ENCODE results near the gene NXPH3.
"Not testable (repeated sequence)": the region's sequence is repeated elsewhere in the genome, so short reads cannot be mapped to it uniquely, and the experiment has no call there.

NXPH3 gene

DNA sequence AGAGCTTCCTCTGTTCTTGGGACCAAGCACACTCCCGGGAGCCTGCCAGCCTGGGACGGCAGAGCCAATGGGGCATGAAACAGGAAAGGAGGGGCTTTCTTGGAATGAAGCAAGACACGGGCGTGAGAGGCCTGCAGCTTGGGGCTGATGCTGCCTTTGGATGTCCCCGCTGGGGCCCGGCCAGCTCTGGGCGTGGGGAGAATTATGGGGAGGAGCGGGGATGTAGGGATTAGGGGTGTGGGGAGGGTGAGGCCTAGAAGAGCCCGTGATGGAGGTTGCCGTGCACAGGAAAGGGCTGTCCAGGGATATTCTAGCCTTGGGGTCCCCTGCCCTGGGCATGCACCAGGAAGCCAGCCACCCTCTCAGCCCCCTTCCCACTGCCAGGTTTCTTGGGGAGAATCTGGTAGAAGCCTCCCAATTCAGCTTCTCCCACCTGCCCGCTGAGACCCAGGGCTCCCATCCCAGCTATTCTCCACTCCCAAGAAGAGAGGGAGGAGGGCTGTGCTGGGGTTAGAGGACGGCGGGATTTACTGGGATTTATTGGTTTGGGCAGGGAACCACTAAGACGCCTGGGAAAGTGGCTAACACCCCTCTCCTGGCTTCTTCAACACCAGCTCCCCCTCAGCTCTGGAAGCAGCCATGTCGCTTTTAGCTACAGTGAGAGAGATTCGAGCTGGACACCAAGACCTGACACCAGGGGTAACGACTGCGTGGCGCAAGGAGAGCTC, 20.0 kb upstream of the NXPH3 start:
- DNase-seq = no peak

DNA sequence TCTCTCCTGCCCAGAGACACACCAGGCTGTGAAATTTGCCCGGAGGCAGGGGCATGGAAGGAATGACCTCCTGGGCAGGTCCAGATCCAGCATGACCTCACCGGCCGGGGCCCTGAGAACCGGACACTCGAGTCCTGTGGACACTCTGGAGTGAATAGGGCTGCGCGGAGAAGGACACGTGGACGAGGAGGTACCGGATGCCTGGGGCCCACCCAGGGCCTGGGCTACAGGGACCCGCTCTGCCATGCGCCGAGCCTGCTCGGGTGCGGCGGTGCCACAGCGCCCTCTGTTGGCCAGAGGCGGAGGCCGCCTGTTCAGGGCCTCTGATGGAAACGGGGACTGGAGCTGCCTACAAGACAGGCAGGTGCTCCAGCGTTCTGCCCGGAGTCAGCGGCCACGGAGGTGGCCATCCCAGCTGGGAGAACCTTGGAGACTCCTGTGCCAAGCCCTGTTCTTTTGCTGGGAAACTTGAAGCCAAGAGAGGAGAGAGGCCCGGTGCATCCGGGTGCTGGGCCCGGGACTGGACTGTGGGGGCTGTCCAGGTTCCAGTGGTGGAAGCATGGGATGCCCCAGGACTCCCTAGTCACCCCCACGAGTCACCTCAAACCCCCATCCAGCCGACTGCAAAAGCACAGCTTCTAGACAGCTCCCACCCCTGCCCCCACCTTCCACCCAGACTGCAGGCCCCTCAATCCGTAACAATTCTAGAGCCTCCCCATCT, 19.3 kb upstream of the NXPH3 start:
- DNase-seq = peak; percentile 85

DNA sequence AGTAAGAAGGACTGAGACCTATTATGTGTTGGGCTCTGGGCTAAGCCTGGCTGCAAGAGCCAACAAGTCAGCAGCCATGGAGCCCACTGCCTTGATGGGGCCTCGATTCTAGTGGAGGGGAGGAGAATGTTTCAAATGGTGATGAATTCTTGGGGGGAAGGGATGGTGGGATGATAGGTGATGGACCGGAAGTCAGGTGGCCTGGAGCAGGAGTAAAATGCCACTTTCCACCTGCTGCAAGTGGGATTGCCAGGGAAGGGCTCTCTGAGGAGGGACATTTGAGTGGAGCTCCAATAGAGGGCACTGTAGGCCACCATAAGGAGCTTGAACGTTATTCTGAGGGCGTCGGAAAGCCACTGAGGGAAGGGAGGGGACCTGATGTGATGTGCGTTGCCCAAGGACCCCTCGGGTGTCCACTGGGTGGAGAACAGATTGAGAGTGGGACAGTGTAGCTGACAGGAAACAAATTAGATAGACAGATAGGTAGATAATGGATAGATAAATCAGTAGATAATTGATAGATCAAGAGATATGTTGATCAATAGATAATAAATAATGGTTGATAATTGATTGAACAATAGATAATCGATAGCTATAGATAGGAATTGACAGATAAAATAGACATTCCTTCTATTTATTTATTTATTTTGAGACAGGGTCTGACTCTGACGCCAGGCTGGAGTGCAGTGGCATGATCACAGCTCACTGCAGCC, 18.2 kb upstream of the NXPH3 start:
- DNase-seq = no peak

DNA sequence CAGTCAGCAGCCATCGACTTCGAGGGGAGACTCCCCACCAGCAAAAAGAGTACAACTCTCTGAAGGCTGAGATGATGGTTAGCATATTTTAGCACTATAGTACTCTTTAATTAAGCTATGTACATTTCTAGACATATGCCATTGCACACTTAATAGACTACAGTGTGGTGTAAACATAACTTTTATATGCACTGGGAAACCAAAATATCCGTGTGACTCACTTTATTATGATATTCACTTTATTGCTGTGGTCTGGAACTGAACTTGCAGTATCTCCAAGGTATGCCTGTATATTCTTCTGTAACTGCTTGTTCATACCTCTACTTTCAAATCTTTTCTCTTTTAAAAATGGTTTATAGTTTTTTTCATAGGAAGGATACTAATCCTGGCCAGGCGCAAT, 11.0 kb upstream of the NXPH3 start:
- no peak for DNase-seq

DNA sequence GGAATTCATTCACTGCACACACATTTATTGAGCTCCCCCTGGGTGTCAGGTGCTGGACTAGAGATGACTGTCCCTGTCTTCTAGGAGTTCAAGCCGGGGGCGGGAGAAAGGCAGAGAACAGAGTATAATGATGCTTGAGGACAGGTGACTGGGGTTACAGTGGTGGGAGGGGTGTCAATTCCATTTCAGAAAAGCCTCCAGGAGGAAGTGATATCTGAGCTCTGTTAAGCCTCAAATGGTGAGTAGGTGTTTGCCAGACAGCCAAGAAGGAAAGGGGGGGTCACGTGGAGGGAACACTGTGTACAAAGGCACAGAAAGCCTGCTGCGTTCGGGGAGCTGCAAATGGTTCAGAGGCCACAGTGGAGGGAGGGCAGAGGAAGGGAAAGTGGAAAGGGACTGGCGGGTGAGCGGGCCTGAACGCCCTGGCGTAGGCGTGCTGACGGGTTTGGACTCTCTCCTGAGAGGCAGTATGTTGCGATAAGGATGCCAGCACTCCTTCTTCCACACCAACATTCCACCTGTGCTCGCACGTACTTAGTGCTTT, 9.7 kb upstream of the NXPH3 start:
- DNase-seq = no peak

DNA sequence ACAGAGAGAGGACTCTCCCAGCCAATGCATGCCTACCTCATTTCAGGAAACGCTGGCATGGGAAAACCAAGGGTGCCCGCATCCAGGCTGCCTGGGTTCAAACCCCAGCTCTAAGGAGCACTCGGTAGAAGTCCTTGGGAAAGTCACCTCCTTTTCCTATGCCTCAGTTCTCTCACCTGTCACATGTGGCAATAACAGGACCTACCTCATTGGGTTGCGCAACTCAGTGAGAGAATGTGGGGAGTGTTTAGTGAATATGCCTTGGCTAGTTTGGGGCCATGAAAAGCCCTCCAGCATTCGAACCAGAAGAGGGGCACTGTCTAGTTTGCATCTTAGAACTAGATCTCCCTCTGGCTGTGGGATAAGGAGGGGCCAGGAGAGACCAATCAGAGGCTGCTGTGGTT, 9.0 kb upstream of the NXPH3 start:
- DNase-seq = no peak

DNA sequence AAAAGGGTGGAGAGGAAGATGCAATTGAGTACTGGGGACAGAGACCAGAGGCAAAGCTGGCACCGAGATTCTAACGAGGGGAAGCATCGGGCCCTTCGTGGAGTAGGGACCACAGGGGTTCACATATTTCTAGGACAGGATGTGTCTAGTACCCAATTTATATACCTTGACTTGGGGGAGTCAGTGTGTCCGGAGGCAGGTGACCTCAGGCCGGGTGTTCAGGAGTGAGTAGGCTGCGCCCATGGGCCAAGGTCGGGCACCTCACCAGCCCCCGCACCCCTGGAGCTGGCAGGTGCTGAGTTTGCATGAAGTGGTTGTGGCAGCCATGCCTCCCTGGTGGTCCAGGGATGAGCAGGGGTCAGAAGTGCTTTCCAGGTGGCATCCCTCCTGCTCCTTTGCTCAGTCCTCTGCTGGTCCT, 8.6 kb upstream of the NXPH3 start:
- DNase-seq = no peak

DNA sequence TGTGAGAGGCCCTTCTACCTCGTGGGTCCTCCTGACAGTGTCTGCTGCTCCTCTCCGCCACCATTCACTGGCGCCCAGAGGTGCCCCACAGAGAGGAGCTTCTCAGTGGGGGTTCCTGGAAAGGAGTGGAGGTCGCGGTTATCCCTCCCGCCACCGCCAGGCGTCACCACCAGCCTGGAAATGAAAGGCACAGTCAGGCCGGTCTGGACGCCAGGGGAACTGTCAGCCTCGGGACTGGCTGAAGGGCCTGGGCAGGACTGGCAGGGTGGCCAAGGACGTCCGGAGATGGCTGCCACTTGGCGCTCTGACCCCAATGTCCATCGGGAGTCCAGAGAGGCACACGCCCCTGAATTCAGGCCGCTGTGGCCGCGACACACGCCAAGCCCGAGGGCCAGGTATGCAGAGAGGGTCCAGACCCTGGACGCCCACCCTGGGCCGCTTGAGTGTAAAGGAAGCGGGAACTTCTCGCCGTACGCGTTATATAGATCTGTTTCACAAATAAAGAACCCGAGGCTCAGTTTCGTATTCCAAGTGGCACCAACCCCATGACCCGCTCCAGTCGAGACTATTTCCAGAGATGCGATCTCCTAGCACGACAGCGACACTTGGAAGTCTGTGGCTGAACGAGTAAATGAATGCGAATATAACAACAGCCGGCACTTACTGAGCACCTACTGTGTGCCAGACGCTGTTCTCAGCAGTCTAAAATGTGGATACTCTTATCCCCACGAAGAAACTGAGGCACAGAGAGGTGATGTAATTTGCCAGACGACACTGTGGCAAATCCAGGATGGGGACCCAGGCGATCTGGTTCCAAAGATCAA, 7.6 kb upstream of the NXPH3 start:
- DNase-seq = peak; percentile 83

DNA sequence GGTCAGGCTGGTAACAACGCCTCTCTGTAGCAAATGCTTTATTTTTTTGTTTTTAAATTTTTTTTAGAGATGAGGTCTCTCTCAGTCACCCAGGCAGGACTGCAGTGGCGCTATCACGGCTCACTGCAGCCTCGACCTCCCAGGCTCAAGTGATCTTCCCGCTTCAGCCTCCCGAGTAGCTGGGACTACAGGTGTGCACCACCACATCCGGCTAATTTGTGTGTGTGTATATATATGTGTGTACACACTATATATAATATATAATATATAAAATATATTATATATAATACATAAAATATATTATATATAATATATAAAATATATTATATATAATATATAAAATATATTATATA, 7.0 kb upstream of the NXPH3 start:
- DNase-seq = not testable (repeated sequence)

DNA sequence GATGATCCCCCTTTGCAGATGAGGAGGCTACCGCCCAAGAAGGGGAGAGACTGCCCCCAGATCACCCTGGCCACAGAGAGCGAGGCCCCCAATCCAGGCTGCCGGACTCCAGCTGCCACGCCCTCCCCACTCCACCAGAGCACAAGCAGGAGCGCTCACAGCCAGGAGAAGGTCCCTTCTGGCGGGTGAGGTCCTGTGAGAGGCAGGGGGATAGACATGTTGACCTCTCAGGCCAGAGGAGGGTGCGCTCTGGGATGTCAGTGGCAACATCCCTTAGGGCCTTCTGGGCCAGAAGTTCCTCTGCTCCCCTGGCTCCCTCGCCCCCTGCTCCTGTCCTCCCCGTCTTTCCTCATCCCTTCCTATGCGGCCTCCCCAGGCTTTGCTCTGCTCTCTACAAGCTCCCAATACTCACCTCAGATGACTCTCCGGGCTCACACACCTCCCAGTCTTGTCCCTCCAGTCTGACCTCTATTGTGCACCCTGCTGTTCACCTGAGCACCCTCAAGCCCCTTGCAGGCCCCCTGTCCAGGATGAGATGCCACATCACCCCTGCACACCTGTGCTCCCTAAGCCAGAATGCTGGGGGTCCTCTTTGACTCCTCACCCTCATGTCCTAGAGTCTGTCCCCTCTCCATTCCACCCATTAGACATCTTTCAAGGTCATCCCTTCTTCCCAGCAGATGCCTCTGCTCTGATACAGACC, 5.0 kb upstream of the NXPH3 start:
- DNase-seq = no peak

DNA sequence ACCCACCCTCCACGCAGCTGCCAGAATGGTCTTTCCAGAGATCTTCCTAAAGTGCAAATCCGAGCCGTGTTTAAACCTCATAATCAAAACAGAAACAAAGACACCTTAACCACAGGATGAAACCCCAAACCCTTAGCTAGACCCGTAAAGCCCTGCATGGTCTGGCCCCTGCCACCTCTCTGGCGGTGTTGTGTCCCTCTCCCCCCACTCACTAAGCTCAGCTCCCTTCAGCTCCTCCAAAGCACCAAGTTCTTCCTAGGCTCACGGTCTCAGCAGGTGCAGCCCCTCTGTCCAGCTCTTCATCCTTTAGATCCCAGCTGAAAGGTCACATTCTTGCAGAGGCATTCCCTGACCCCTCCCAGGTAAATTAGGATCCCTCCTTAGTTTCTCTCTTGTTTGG, 4.4 kb upstream of the NXPH3 start:
- DNase-seq = no peak

DNA sequence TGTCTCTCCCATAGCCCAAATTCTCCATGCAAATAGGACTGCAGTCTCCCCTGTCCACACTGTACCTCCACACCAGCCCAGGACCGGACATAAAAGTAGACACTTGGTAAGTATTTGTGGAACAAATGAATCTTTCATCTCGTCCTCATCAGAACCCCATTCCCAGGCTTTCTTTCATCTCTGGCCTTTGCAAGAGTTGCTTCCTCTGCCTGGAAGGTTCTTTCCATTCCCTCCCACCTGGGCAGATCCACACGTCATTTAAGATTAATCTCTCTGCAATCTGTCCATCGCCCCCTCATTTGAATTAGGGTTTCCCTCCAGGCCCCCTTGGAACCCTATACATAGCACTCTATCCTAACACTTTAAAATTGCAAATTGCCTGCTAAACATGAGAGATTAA, 3.9 kb upstream of the NXPH3 start:
- DNase-seq = no peak

DNA sequence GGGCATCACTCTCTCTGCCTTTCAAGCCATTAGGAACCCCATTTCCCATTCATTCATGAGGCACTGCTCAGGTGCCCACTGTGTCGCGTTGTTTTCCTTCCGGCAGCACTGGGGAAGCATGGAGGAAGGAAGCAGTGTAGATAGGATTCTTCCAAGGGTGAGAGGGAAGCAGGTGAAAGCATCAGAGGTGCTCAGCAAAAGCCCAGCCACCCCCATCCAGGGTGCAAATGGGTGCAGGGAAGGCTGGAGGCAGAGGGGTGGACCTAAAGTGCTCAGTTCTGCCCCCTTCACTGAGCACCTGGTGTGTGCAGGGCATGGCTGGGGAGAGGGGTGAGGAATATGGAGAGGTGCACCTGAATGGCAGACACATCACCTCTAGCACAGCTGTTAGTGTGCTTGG, 3.4 kb upstream of the NXPH3 start:
- no peak for DNase-seq

DNA sequence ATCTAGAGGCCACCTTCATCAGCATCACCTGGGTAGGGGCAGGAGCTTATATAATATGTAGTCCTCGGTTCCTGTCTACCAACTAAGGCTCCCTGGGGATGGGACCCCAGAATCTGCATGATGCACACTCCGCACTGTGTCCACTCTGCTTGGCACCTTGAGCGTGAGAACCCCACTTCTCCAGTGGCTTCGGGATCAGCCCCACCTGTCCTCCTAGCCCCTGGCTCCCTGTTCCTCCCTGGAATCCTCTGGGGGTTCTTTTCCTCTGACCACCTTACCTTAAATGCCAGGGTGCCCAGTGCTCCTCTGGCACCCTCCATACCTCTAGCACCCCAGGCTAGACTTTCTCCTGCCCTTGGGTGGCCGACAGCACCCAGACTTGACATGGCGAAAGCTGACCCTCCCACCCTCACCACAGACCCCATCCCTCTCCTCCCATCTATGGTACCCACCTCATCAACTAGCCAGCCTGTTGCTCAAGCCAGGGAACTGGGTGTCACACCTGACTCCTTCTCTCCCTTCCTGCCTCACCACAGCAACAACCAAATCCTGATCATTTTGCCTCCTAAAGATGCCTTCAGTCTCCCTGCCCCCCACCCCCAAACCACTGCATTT, 2.8 kb upstream of the NXPH3 start:
- no peak for DNase-seq

DNA sequence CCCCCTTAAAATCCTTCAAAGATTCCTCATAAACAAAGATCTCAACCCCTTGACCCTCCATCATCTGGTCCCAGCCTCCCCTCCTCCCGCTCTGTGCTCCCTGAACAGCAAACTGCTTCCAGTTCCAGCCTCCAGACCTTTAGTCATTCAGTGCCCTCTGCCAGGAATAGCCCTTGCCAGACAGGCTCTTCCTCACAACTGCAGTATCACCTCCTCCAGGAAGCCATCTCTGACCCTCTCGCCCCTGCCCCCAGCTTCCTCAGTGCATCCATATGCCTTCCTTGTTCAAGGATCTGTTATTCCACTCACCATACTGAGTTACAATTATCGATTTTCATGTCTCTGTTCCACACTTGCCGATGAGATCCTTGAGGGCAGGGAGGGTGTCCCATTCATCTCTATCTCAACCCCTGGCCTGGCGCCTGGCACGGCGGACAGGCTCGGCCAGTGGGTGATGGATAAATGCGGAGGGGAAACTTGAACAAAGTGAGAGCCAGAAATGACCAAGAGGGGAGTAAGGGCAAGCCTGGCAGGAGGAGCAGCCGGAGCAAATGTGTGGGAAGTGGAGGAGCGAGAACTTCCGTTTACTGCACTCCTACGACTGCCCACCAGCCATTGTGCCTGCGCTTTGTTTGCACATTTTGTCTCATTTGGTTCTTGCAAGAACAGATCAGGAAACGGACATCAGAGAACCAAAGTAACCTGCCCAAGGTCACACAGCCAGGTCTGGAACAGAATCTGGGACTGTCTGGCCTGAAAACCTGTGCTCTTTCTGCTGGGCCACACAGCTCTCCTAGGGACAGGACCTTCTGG, 2.0 kb upstream of the NXPH3 start:
- DNase-seq = no peak

DNA sequence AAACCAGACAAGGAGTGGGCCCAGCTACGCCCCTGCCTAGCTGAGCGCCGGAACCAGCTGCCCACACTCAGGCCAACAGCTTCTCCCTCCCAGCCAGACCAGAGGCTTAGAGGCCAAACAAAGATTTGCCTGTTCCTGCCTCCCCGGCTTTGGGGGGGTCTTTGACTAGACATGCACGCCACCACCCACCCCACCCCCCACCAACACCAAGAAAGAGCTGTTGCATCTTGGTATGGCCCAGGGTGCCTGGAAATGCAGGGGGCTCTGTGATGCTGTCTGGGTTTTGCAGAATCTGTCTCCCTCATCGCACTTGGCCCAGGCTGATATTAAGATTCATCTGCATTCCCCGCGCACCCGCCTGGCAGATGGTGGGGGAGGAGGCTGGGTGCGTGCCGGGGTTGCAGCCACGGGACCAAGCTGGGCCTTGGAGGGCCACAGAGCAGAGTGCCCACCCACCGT, 1.3 kb upstream of the NXPH3 start:
- DNase-seq = no peak

DNA sequence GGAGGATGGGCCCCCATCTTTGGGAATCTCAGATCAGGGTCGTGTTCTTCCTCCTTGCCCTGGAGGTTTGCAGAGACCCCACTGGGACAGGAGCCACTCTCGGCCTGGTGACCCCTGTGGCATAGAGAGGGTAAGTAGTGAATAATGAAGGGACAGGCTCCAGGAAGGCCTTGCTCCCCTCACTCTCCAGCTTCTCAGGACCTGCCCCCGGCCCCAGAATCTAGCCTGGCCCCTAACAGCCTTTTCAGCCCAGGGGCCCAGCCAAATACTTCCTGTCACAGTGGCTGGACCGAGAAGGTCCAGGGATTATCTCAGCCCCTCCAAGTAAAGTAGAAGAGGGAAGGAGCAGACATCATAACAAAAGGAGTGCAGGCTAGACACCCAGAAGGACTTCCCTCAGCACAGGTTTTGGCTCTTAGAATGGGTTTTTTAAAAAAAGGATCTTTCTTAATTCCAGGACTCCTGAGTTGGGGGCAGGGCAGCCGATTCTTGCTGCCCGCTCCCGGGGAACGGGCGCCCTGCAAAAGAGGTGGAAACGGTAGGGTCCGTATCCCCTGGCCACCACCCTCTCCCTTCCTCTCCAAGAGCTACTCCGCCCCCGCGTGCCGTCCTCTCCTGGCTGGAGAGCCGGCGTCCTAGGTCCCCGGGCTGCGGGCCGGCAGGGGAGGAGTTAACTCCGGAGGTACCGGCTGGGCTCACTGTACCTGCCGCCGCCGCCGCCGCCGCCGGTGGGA, 559 bp upstream of the NXPH3 start:
- no peak for DNase-seq

DNA sequence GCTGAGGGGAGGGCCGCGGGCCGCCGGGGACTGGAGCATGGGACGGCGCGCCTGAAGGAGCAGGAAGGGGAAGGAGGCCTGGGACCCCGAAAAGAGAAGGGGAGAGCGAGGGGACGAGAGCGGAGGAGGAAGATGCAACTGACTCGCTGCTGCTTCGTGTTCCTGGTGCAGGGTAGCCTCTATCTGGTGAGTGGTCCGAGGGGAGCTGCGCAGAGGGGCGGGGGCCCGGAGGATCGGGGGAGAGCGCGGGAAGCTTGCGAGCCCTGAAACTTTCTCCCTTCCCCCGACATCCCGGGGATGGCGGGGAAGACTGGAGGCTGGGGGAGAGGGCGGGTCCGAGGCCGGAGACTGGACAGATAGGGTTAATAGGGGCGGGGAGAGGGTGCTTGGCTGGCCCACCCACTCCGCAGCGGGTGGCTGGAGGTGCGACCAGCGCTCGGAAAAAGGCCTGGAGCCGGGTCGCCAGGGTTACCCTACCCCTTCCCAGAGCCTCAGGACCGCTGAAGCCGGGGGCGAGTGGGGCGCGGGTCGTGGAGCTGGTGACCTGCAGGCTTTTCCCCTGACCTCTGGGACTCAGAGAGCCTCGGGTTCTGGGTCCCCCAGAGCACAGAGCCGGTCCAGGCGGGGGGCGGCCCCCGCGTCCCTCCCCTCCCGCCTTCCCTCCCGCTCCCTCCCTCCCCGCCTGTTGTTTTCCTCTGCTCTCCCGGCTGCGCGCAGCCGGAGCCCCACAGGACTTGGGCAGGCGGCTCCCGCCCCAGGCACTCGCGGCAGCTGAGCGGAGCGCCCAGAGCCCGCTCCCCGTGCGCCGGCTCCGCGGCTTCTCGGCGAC, 631 bp downstream of the NXPH3 start:
- DNase-seq = no peak
